HG02678 (cell line): ENCODE measurements around the gene EBP.
"Not testable (repeated sequence)": the region's sequence is repeated elsewhere in the genome, so short reads cannot be mapped to it uniquely, and the experiment has no call there.

ENCODE experiments used
- ATAC-seq: cut with Tn5 transposase; IDR thresholded peaks from one replicate; pipeline ENCODE4 v1.9.1; 2021; ENCODE audit warnings: mild to moderate bottlenecking, moderate library complexity; ENCODE audit not compliant: unreplicated experiment

The EBP gene

GRCh38 chrX:48492293-48492910 is 29.2 kb upstream of the EBP start:
- no peak for ATAC-seq

- ATAC-seq = no peak
These were observed 27.7 kb upstream of the EBP start for GRCh38 chrX:48493890-48494364.

GRCh38 chrX:48496660-48497059 is 24.9 kb upstream of the EBP start:
- ATAC-seq = no peak

GRCh38 chrX:48497871-48498270 is 23.7 kb upstream of the EBP start:
- ATAC-seq = no peak

GRCh38 chrX:48498374-48498809 is 23.2 kb upstream of the EBP start:
- ATAC-seq = no peak

- ATAC-seq = no peak
These were observed 17.3 kb upstream of the EBP start for GRCh38 chrX:48504261-48504660.

DNA sequence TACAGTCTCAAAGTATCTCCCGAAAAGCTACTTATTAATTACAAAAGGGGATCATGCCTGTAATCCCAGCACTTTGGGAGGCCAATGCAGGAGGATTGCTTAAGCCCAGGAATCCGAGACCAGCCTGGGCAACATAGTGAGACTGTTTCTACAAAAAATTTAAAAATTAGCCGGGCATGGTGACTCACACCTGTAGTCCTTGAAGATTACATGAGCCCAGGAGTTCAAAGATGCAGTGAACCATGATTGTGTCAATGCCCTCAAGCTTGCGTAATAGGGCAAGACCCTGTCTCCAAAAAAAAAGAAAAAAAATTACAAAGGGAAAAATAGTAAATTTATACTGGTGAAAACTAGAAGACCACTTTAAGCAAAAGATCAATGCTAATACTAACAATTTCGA is 16.1 kb upstream of the EBP start:
- ATAC-seq = no peak

- no peak for ATAC-seq
These were observed 14.4 kb upstream of the EBP start for GRCh38 chrX:48507246-48507645.

- ATAC-seq = peak; percentile 88
These were observed 13.0 kb upstream of the EBP start, which contains the start of gene PORCN for GRCh38 chrX:48508400-48509244. TSS of gene PORCN (plus strand) at chrX:48508992. CDS start at chrX:48509821, 829 bp downstream.

DNA sequence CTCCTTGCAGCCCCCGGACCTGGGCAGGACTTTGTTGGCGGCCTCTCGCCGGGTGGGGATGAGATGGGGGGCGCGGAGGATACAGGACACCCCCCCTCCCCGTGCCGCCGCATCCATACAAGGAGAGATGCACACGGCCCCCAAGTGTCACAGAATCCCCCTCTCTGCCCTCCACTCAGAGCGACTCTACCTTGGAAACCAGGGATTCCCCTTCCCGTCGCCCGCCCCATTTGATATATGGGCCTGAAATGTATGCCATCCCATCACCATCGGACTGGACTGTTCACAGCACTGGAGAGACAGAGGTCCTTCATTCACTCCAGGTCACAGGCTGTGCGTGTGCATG is 12.4 kb upstream of the EBP start:
- ATAC-seq = no peak

DNA sequence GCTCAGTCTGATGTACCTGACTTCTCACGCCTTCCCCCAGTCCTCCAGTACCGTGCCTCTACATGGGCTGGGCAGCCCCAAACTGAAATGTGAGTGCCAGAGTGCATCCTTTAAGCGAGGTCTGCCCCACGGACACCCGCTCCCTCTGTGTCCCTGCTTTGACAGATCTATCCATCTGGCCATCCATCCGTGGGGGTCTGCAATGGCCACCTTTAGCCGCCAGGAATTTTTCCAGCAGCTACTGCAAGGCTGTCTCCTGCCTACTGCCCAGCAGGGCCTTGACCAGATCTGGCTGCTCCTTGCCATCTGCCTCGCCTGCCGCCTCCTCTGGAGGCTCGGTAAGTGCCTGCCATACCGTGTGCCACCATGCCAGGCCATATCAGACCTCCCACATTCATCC is 12.0 kb upstream of the EBP start:
- ATAC-seq = no peak

GRCh38 chrX:48511560-48511959 is 10.0 kb upstream of the EBP start:
- no peak for ATAC-seq

- no peak for ATAC-seq
These were observed 9.2 kb upstream of the EBP start for GRCh38 chrX:48512371-48512935.

DNA sequence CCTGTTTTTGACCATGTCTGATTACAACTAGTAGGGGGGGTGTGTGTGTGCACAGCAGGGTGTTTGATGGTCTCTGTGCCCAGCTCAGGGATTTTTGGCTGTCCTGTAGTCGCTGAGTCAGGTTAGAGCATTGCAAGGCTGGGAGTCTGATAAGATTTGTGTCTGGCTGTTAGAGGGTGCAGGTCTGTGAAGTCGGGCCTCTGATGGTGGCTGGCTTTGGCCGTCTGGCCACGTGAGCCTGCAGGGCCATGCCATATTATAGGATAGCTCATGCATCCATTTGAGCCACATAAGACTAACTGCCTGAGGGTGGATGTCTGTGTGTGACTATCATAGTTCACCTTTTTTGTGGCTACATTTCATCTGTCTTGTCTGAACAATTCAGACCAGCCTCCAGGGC is 7.9 kb upstream of the EBP start:
- ATAC-seq = no peak

- ATAC-seq = no peak
These were observed 7.3 kb upstream of the EBP start for GRCh38 chrX:48514126-48514806.

- no peak for ATAC-seq
These were observed 6.6 kb upstream of the EBP start for GRCh38 chrX:48514868-48515460.

GRCh38 chrX:48515842-48516241 is 5.8 kb upstream of the EBP start:
- ATAC-seq = no peak

DNA sequence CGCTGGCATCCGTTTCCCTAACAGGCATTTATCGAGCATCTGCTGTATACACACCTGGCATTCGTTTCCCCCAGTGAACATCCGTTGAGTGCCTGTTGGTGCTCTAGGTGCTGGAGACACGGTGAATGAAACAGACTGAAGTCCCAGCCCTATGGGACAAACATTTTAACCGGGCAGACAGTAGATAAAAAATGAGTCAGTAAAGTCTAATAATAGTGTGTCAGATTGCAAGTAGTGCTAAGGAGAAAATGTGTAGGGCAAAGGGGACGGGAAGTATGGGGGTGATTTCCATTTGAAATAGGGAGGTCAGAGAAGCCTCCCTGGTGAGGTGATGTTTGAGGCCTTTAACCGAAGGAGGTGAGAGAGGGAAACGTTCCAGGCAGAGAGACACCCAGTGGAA is 5.3 kb upstream of the EBP start:
- ATAC-seq = no peak

- ATAC-seq = no peak
These were observed 4.6 kb upstream of the EBP start for GRCh38 chrX:48516987-48517386.

- not testable (repeated sequence) for ATAC-seq
These were observed 2.1 kb upstream of the EBP start for GRCh38 chrX:48519481-48519880.

DNA sequence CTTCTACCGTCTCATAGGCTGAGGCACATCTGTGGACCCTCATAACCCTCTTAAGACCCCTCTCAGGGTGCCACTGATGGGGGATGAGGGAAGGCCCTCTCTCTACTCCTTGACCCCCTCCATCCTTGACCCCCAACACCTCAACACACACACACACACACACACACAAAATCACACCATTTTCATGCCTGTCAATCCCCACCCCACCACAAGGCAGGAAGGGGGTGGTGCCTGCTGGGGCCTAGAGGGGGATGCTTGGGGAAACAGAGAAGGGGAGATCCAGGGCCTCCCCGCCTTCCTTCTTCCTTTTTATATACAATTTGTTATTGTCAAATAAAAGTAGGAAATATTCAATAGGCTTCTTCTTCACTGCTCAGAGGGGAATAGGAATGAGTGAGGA is 1.2 kb upstream of the EBP start:
- ATAC-seq = no peak
